ENCODE results near the gene RGS7.
"Not testable (repeated sequence)": the region's sequence is repeated elsewhere in the genome, so short reads cannot be mapped to it uniquely, and the experiment has no call there.

The RGS7 gene

DNA sequence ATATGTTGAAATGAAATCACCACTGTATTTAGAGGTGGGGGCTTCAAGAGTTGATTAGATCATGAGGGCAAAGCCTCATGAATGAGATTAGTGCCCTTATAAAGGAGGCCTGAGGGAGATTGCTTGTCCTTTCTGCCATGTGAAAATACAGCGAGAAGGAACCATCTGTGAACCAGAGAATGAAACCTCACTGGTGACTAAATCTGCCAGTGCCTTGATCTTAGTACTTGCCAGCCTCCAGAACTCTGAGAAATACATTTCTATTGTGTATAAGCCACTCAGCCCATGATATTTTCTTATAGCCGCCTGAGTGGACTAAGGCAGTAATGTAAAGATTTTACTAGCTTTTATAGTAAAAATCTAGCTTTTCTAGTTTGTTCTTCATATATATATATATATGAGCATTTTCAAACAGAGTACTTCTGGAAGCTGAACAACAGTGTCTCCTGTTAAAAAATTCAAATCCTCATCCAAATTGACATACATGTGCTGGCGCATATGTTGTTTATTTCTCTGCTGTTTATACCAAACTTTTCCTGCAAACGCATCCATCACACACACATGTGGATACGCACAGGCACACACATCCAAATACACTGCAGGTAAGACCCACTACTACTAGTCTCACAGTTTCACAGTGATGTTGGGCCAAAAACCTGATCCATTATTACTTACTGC lies 213.1 kb downstream of the RGS7 start:
- in situ Hi-C loops (cut with HindIII; ENCODE audit: low sequenced_read_pairs) = no loop called here

DNA sequence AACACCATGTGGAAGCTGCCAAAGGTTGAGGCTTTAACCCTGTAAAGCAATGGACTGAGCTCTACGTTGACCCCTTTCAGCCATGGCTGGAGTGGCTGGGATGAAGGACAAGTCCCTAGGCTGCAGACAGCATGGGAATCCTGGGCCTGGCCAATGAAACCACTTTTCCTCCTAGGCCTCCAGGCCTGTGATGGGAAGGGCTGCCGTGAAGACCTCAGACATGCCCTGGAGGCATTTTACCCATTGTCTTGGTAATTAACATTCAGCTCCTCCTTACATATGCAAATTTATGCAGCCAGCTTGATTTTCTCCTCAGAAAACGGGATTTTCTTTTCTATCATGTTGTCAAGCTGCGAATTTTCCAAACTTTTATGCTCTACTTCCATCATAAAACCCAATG lies 214.5 kb downstream of the RGS7 start:
- in situ Hi-C loops (cut with HindIII; ENCODE audit: low sequenced_read_pairs) = no loop called here

DNA sequence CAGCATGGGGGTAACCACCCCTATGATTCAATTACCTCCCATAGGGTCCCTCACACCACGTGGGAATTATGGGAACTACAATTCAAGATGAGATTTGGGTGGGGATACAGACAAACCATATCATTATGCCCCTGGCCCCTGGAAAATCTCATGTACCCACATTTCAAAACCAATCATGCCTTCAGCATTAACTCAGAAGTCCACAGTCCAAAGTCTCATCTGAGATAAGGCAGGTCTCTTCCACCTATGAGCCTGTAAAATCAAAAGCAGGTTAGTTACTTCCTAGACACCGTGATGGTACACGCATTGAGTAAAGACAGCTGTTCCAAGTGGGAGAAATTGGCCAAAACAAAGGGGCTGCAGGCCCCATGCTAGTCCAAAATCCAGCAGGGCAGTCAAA lies 215.4 kb downstream of the RGS7 start:
- in situ Hi-C loops (cut with HindIII; ENCODE audit: low sequenced_read_pairs) = not testable (repeated sequence)

GRCh38 chr1:241140670-241141069 lies 216.3 kb downstream of the RGS7 start:
- in situ Hi-C loops (cut with HindIII; ENCODE audit: low sequenced_read_pairs) = no loop called here

GRCh38 chr1:241139047-241139446 lies 218.0 kb downstream of the RGS7 start:
- in situ Hi-C loops (cut with HindIII; ENCODE audit: low sequenced_read_pairs) = no loop called here

- in situ Hi-C loops (cut with HindIII; ENCODE audit: low sequenced_read_pairs) = no loop called here
These were observed 218.8 kb downstream of the RGS7 start for GRCh38 chr1:241138248-241138647.

DNA sequence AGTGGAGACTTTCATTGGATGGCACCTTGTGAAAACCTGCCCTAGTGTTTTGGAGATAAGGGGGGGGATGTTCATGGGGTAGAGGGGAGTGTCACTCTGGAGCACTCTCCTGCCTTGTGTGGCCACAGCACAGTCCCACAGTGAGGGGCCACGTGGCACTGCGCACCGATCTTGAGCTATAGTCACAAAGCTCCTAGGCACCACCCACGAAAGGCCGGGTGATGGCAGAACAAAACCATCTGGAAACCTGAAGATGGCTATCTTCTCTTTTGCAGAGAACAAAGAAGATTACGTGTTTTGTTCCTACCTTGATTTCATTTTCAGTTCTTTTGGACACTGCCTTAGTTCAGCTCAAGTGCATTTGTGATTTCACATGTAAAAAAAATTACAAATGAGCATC lies 220.6 kb downstream of the RGS7 start:
- in situ Hi-C loops (cut with HindIII; ENCODE audit: low sequenced_read_pairs) = no loop called here

GRCh38 chr1:241131636-241132194 lies 225.3 kb downstream of the RGS7 start:
- in situ Hi-C loops (cut with HindIII; ENCODE audit: low sequenced_read_pairs) = no loop called here

DNA sequence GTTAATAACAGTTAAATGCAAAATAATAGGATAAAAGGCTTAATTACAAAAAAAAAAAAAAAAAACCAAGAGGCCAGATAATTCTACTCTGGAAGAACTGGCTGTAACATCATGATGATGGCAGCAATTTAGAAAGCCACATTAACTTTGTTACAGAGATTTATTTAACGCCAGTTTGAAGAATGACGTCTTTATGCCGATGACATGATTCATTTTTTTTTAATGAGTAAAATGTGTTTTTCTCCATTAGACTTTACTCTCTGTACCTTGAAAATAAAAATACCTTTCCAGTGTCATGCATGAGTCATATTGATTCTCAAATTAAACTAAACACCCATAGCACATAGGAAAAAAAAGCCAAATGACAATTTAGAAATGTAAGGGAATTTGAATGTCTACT lies 226.1 kb downstream of the RGS7 start:
- in situ Hi-C loops (cut with HindIII; ENCODE audit: low sequenced_read_pairs) = no loop called here

- in situ Hi-C loops (cut with HindIII; ENCODE audit: low sequenced_read_pairs) = no loop called here
These were observed 227.6 kb downstream of the RGS7 start for GRCh38 chr1:241129207-241129960.

- in situ Hi-C loops (cut with HindIII; ENCODE audit: low sequenced_read_pairs) = no loop called here
These were observed 231.7 kb downstream of the RGS7 start for GRCh38 chr1:241125286-241125685.

DNA sequence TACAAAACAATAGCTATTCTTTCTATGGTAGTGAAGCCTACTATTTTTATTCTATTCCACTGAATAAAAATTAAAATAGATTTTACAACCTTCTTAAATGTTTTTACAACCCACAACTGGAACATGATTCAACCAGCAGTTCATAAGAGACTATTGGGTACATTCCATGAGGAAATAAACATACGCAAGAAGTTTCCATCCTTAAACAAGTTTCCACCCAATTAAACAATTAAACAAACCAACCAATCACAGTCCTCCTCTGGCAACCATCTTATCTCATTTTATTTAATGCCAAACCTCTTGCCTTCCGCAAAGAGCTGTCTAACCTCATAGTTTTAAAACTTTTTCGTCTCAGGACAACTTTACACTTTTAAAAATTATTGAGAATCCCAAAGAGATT lies 239.0 kb downstream of the RGS7 start:
- in situ Hi-C loops (cut with HindIII; ENCODE audit: low sequenced_read_pairs) = no loop called here

- in situ Hi-C loops (cut with HindIII; ENCODE audit: low sequenced_read_pairs) = no loop called here
These were observed 241.2 kb downstream of the RGS7 start for GRCh38 chr1:241115784-241116183.

DNA sequence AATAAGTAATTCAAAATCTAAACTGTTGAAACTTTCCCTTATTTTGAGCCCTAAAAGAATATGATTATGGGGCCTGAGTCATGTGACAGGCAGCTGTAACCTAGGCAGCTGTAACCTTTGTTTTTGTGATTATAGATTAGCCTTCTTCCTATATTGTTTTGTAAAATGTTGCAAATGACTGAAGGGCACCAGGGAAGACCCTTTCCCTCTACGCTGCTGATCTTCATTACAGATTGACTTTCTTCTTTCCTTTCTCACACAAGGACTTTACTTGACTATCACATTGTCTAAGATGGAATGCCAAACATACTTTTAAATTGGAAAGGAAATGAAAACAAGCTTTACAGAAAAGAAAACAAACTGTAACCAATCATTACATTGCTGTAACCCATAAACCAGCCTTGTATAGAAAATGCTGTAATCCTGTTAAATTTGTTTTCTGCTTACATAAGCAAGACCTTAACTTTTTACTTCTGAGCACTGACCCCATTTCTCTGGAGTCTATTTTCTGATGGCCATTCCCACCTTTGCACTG lies 242.2 kb downstream of the RGS7 start:
- in situ Hi-C loops (cut with HindIII; ENCODE audit: low sequenced_read_pairs) = no loop called here

DNA sequence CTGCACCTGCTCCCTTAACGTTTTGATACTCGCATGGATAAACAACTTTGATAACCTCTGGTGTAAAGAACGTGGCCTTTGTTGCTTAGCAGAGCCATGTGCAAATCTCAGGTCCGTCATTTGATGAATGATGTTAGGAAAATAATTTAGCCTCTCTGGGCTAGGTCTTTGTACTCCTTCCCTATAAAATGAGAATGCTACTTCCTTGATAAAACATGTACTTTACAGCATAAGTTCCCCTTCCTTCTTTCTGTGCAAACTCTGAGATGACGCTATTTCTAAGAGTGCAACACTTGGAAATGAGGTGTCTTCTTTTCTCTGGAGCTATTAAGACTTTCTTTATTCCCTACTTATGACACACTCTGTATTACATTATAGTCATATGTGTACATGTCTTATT lies 243.4 kb downstream of the RGS7 start:
- in situ Hi-C loops (cut with HindIII; ENCODE audit: low sequenced_read_pairs) = no loop called here

DNA sequence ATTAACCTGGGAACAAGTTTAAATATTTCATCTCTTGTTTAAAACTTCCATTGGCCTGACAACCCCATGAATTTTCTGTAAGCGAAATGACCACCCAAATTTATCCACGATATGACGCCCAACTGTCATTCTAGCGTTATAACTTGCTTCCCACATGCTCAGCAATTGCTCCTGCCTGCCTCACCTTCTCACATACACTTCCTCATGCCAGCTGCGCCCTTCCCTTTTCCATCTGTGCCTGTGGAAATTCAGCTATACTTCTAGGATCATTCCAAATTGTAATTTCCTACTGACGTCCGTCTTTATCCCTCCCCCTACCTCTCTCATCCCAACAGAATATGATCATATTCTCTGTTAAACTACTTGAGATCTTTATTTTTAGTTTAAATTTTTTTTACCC lies 248.0 kb downstream of the RGS7 start:
- in situ Hi-C loops (cut with HindIII; ENCODE audit: low sequenced_read_pairs) = no loop called here

DNA sequence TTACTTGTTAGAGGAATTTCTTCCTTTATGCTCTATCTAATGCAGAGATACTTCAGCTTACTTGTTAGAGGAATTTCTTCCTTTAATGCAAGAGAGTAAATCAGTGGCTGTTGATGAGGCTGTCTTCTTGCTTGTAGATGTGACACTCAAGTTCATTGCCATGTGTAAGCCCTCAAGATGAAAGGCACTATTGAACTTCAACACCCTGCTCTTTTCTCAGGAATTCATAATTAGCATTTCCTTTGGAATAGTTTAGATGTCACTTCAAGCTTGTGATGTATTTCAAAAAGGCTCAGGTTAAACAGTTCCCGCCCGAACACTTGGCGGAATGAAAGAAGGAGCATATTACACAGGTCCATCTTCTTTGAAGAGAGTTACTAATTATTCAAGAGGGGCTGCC lies 251.9 kb downstream of the RGS7 start:
- in situ Hi-C loops (cut with HindIII; ENCODE audit: low sequenced_read_pairs) = no loop called here

DNA sequence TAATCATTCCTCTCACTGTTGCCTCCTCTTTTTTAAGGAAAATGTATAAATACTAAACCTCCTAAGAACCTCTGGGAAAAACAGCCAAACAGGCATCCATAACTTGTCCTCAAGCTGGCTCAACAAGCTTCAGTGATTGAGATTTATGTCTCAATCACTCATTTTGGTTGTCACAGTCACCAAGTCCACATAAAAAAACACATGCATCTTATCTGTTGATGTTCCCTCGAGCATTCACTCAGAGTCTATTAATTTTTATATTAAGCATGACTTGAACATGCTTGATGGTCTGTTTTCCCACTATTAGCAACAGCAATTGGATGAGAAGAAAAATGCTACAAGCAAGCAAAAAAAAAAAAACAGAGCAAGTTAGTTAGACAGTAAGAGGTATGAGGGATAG lies 254.3 kb downstream of the RGS7 start:
- in situ Hi-C loops (cut with HindIII; ENCODE audit: low sequenced_read_pairs) = no loop called here

DNA sequence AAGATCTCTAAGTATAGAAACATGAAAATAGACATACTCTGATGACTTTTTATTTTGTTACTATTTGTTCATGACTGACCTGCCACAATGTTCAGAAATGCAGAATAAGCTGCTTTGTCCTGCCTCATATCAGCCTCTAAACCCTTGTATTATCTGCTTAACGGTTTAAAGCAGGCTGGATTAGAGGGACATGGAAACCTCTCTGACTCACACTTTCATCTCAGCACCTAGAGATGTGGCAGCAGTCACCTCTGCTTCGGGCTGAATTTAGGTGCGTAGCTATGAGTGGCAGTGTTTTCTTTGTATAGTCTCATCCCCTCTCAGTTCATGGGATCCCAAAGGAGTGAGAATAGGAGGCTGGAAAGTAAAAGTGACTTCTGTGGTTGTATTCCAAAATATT lies 255.4 kb downstream of the RGS7 start:
- in situ Hi-C loops (cut with HindIII; ENCODE audit: low sequenced_read_pairs) = no loop called here

GRCh38 chr1:241097479-241097878 lies 259.5 kb downstream of the RGS7 start:
- in situ Hi-C loops (cut with HindIII; ENCODE audit: low sequenced_read_pairs) = no loop called here

GRCh38 chr1:241096982-241097381 lies 260.0 kb downstream of the RGS7 start:
- in situ Hi-C loops (cut with HindIII; ENCODE audit: low sequenced_read_pairs) = no loop called here

DNA sequence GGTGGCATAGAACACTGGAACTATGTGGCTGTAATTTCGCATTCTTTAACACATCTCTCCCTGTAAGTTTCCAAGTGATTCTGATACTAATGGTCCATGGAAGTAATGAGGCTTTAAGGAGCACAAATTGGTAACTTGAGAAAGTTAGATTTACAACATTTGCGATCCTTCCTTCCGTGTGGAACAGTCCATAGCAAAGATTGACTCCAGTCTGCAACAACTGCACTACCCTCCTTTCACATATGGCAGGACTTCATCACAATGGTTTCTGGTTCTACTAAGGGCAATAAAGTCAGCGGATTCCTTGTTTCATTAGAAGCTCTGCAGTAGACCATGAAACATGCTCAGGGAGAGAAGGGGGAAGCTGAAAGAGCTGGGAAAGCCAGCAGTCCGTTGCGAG lies 261.2 kb downstream of the RGS7 start:
- in situ Hi-C loops (cut with HindIII; ENCODE audit: low sequenced_read_pairs) = no loop called here

Data from DLD1 (cell line).